Mammary epithelial cell (primary cell): ENCODE measurements around the gene PPARG.

Experiments
- CTCF ChIP-seq, 2 donors: IDR thresholded peaks in 1 of 2; conservative IDR thresholded peaks in 1 of 2; 2 replicates each; pipeline ENCODE4 v1.5.1; 2011 to 2012; ENCODE audit warnings: inconsistent platforms in 2 of 2, low read length in 2 of 2, mild to moderate bottlenecking in 2 of 2, control low read depth in 1 of 2, low read depth in 1 of 2; ENCODE audit not compliant: insufficient read depth in 1 of 2; ENCODE audit errors: extremely low read depth in 1 of 2
- EZH2 ChIP-seq: IDR thresholded peaks from 2 replicates; pipeline ENCODE4 v1.6.1; 2012; ENCODE audit warnings: low read length, inconsistent platforms, borderline replicate concordance

- TF ChIP-seq CTCF (conservative IDR thresholded peaks at IDR 0.05 in 1 of 2, IDR thresholded peaks at IDR 0.05 in 1 of 2; ENCODE audit: extremely low read depth in 1 of 2, insufficient read depth in 1 of 2, low read depth in 1 of 2, low read length in 2 of 2) (no peak), EZH2 (no peak)
Observed at GRCh38 chr3:12433823-12434222, 145.0 kb downstream of the PPARG start.
